Smooth muscle cell of the umbilical artery (primary cell): ENCODE results near the gene TMEM132E. TPM values are rescaled to one million over a fixed set of nuclear protein-coding genes. Genes with fewer than 3 reads are reported as not detected.

Experiments used
- total RNA-seq: library from RNA; depleted of rRNA; stranded (reverse); fragments of >200 nt; gene quantifications from 2 replicates; pipeline ENCODE4 v1.2.3, GENCODE V29; 2014

TMEM132E gene, protein sequence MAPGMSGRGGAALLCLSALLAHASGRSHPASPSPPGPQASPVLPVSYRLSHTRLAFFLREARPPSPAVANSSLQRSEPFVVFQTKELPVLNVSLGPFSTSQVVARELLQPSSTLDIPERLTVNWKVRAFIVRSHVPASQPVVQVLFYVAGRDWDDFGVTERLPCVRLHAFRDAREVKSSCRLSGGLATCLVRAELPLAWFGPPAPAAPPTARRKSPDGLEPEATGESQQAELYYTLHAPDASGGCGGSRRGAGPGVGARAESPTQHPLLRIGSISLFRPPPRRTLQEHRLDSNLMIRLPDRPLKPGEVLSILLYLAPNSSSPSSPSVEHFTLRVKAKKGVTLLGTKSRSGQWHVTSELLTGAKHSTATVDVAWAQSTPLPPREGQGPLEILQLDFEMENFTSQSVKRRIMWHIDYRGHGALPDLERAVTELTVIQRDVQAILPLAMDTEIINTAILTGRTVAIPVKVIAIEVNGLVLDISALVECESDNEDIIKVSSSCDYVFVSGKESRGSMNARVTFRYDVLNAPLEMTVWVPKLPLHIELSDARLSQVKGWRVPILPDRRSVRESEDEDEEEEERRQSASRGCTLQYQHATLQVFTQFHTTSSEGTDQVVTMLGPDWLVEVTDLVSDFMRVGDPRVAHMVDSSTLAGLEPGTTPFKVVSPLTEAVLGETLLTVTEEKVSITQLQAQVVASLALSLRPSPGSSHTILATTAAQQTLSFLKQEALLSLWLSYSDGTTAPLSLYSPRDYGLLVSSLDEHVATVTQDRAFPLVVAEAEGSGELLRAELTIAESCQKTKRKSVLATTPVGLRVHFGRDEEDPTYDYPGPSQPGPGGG (N-terminal part only)
- total RNA-seq: under 0.01 TPM in 1 of 2 replicates, not detected in the other

DNA sequence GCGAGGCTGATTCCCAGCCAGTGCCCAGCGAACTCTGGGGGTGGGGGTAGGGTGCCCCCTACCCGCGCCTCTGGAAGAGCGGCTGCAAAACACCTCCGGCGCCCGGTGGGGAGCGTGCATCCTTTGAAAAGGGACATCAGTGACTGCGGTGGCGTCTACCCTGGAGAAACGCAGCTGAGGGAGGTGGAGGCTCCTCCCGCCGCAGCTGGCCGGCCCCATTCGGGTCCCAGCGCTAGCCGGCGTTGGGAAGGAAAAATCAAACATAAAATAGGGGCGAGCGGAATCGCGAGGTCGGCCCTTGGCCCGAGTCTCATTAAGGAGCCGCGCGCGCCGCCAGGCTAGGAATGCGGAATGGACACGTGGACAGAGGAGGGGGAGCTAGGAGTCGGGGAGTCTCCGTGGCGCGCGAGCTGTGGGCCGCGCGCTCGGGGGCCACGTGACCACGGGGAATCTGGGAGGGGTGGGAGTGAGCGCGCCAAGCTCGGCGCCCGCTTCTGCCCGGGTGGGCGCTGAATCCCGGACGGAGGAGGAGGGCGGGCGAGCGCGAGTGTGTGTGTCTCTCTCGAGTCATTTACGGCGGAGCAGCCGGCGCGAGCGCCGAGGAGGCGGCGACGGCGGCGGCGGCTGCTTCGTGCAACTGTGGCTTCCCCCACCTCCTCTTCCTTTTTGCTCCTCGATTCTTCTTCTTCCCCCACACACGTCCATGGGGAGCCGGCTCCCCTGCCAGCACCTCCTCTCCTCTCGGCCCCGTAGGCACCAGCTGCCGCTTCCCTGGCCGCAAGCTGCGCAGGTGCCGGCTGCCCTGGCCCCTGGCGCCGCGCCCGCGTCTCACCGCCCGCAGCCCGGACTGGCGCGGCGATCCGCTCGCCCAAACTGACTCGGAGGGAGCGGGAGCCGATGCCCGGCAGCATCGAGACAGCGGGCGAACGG lies at the start of gene TMEM132E:
TSS of gene TMEM132E (plus strand) at position 566 of the 930 bp plus-strand sequence. CDS start 1,495 bp downstream, outside the sequence.

Other genes with a start within 250 kb of the TMEM132E start
- gene CCL13, start 223.1 kb upstream of the TMEM132E start, total RNA-seq: 0.59 TPM in 1 of 2 replicates, not detected in the other
- gene CCL1, start 216.3 kb upstream of the TMEM132E start, total RNA-seq: not detected in 2 replicates